ENCODE data around the gene DYRK4.

DNA sequence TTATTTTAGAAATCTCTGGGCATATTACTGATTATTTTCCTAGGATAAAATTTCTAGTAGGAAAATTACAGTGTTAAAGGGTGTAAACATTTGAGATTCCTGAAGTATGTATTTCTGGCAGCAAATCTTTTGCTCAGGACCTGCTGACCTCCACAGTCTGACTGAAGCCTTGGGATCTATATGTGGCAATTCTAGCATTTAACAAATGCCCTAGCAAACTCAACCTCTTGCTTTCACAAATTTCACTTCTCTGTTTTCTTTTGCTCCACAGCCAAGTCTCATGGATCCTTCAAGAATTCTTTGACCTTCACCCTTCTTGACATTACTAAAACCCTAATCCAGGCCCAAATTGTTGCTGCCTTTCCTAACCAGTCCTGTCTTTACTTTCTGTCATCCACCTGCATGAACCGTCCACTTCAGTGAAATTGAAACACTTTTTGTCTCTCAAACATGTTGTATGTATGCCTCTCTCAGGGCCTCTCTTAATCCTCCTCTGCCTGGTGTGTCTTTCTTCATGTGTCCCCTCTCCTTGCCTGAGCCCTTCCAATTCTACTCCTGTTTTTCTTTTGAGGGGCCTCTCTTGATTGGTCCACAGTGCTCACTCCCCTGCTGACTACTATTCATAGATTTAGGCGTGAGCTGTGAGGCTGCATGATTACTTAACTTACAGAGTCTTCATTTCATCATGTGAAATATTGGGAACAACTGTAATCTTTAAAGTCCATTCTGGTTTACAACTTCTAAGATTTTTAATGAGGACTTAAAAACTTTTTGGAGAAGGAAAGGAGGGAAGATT lies 5.1 kb upstream of the DYRK4 start:
- TF ChIP-seq SUZ12 (IDR thresholded peaks at IDR 0.05; ENCODE audit: extremely low read depth, insufficient read depth, insufficient read length) (no peak), ZNF274 (IDR thresholded peaks at IDR 0.05; ENCODE audit: low read depth, low read length) (no peak), YY1 (IDR thresholded peaks at IDR 0.05; ENCODE audit: insufficient read depth, insufficient read length) (no peak)

All from NT2/D1 (cell line).